B cell (primary cell): ENCODE measurements around the gene RASA1.

Source experiments
- CTCF ChIP-seq: fragments of 200-600 bp; IDR thresholded peaks from one replicate; pipeline ENCODE4 v1.8.0; 2022; ENCODE audit warnings: antibody characterized with exemption, mild to moderate bottlenecking
- EZH2 ChIP-seq: IDR thresholded peaks from 2 replicates; pipeline ENCODE4 v1.6.1; 2012; ENCODE audit warnings: borderline replicate concordance, low read depth, mild to moderate bottlenecking, moderate library complexity, low read length; ENCODE audit not compliant: insufficient read depth, poor library complexity, severe bottlenecking

GRCh38 chr5:87252283-87252605 lies 15.4 kb upstream of the RASA1 start:
- no peak for TF ChIP-seq CTCF
- no peak for TF ChIP-seq EZH2
